Stimulated activated CD4-positive, alpha-beta T cell treated with anti-CD3 and anti-CD28 coated beads, Interleukin-2, amount 100 ng/mL, for 48 hours (primary cell): ENCODE results near the gene MVB12B.

Source experiments
- DNase-seq, 2 donors: peaks; one replicate each; pipeline ENCODE4 v3.0.0-alpha.2; 2020

Gene MVB12B

GRCh38 chr9:126435626-126436025 is 109.0 kb downstream of the MVB12B start:
- no peak for DNase-seq

DNA sequence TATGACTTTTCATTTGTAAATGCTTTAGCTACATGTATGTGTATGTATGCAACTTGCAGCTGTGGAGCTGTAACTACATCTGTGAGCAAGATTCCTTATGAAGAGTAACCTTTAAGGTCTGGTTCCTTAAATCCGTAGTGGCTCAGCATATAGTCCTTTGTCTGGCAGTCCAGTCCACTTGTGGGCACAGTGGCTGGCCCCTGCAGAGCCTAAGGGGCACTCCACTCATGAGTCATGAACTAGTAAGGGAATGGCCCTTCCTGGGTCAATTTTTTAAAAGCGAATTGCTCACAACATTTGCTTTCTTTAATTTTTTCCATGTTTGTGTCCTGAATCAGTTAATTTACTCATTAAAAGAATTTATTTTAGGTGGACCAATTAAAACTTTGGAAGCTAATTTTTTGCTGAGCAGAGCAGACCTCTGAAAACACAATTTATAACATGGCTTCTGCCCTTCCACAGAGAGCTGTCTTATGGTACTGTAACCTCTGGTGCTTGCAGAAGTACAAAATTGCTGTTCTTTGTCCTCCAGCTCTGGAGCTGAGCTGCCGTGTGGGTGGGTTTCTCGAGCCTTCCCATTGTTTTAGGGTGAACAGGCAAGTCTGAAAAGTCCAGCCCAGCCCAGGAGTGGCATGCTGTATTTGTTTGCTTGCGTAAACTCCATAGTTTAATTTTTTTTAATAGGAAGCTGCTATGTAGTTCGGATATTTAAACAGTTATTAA is 110.1 kb downstream of the MVB12B start:
- DNase-seq, result no peak

GRCh38 chr9:126437268-126437666 is 110.6 kb downstream of the MVB12B start:
- DNase-seq, result no peak

GRCh38 chr9:126437701-126438100 is 111.1 kb downstream of the MVB12B start:
- no peak for DNase-seq

GRCh38 chr9:126438741-126439401 is 112.2 kb downstream of the MVB12B start:
- no peak for DNase-seq

GRCh38 chr9:126439402-126439765 is 112.8 kb downstream of the MVB12B start:
- DNase-seq, result no peak

DNA sequence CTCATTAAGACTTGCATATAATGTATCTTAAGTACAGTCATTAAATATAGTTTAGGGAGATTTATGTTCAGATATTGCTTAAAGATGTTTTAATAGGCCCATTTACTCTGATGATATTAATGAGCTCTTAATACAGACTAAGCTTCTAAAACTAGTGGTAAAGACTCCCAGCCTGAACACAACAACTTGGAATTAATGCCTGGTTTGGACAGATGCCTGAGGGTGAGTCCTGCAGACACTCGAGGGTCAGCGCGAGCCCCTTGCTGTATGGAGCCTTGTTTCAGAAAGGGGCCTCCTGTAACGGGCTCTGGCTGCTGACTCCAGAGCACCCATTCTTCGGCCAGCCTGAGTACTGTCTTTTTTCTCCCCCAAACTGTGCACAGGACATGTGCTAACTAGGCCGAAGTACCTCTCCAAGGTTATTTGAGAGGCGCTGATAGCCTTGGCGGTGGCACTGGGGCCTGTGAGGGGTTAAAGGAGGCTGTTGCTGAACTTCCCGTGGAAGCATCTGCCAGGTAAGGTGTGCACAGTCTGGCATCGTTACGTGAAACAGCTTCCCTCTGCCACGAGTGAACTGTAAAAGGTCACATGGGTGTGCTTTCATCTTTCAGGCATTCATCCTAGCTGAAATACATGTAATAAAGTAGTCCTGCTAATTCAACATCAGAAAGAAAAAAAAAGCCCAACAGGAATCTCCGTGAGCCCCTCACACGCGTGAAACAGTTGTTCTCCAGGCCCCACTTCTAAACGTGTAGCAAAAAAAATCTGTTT is 113.4 kb downstream of the MVB12B start:
- DNase-seq, result no peak

DNA sequence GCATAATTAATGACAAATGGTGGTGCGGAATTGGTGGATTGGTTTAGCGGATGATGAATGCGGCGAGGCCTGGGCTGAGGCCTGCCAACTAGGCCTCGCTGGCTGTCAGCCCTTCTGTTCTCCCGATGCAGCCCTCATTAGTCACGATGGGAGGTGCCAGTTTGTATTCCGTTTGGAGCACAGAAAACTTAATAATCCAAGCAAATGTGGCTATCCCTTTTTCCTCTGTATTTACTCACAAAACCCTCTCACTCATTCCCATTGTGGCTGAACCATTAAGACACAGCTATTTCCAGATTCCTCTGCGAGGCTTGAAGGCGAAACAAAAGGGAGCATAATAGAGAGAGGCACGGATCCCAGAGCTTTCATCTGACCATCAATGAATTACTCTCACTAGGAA is 114.3 kb downstream of the MVB12B start:
- DNase-seq, result no peak

- no peak for DNase-seq
These were observed 116.0 kb downstream of the MVB12B start for GRCh38 chr9:126442636-126443035.

DNA sequence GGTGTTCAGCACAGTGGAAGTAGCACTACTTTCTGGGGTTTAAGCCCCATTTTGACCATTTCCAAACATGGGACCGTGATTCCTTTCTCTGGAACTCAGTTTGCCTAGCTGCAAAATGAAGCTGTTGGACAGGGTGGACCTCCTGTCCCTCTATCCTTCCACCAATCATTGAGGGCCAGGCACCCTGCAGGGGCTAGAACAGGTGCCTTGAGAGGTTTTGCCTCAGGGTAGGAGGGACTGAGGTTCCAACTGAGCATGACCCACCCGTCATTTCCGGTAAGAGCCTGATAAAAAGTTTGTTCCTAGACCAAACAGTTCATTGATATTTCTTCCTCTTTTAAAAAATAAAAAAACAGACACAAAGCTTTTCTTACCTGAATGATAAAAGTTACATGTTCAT is 116.5 kb downstream of the MVB12B start:
- DNase-seq, result no peak

- no peak for DNase-seq
These were observed 121.5 kb downstream of the MVB12B start for GRCh38 chr9:126448136-126448535.

- no peak for DNase-seq
These were observed 122.4 kb downstream of the MVB12B start for GRCh38 chr9:126448865-126449577.

DNA sequence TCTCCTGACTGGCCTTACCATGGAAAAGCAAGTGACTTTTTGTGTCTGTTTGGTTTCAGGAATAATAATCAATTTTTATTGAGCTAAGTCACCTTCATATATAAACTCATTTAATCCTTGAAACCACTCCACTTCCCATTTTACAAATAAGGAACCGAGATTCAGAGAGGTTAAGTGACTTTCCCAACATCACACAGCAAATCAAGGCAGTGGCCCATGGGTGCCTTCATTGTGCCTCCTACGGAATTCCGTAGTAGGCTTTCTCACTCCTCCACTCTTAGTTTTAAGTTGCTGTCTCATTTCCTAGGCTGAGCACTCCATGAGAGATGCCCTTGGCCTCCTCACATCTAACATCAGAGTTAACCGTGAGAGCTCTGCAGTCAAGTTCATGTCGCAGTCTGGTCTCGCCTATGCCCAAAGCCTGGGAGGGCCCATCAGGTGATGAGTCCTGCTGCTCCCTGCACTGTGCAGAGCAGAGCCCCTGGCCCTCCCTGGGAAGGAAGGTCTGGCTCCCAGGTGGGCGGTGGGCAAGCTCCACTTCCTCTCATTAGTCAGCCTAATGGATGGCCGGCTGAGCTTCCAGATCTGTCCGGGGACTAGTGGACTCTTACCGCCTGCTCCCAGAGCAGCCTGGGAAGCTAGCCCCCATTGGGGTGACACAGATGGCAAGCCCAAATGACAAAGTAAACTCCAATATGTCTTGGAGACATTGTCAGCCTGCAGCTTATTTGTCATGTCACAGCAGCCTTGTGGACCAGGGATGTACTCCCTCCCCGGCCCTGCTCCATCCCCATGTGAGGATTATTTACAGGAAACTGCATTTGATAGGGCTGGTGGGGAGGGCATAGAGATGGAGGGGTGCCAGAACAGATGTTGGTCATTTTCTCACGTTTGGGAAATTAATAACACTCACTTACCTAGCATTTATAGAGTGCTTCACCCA is 123.4 kb downstream of the MVB12B start:
- no peak for DNase-seq

GRCh38 chr9:126450668-126451205 is 124.1 kb downstream of the MVB12B start:
- no peak for DNase-seq

DNA sequence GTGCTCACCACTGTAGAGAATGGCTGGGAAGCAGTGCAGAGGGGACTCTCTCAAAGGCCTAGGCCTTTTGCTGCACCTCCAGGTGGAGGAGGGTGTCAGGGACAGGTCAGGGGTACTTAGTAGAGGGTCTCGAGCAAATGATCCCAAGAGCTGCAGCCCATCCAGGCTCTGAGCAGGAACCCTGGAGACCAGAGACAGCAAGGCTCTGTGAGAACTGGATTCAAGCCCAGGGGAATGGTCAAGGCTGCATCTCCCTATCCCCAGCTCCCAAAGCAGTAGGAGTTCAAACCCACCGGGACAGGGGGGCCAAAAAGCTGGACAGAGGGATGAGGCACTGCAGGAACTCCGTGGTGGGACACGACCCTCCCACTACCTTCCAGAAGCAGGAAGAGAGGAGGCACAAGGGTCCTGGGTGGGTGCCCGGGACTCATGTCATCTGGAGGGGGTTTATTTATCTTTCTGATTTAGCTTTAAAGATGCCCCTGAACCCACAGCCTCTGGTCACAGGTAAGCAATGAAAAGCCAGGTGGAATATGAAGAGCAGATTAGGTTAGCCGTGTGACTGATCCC is 124.8 kb downstream of the MVB12B start:
- DNase-seq, result no peak

GRCh38 chr9:126452106-126452505 is 125.5 kb downstream of the MVB12B start:
- no peak for DNase-seq

GRCh38 chr9:126453156-126453963 is 126.7 kb downstream of the MVB12B start:
- DNase-seq, result no peak

GRCh38 chr9:126454215-126454614 is 127.6 kb downstream of the MVB12B start:
- no peak for DNase-seq

DNA sequence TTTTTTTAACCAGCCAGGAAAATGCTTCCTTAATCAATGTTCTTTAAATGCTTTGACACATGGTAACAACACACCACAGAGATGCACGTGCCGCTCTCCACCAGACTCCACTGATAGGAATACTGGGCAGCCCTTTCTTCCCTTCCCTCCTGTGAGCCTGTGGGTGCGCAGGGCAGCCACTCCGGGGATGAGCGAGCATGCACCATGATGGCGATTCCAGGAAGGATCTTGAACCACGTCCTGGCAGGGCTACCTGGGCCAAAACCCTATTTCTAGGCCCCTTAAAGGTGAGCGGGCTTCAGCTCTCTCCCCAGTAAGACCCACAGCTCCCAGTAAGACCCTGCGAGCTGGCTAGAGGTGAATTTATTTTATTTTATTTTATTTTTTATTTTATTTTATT is 128.2 kb downstream of the MVB12B start:
- no peak for DNase-seq

- no peak for DNase-seq
These were observed 130.0 kb downstream of the MVB12B start for GRCh38 chr9:126456441-126457174.
